Measurements from ENCODE around the gene RNF40.

DNA sequence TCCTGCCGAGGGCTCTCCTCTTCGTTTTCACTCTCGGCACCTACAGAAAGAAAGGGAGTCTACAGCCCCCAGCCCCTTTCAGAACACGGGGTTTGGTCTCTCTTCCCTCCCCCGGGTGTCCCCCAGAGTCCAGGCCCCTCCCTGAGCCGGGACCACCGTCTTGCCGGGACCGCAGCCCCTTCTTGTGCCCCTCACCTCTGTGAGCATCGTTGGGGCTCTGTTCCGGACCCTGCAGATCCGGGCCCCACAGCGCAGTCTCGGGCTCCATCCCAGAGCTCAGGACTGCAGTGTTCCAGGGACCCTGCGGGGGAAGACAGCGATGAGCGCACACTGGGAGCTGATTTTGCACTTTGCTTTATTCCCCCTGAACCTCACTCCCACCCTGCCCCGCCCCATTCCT lies 22.1 kb downstream of the RNF40 start:
- TF ChIP-seq, protein P1, sequence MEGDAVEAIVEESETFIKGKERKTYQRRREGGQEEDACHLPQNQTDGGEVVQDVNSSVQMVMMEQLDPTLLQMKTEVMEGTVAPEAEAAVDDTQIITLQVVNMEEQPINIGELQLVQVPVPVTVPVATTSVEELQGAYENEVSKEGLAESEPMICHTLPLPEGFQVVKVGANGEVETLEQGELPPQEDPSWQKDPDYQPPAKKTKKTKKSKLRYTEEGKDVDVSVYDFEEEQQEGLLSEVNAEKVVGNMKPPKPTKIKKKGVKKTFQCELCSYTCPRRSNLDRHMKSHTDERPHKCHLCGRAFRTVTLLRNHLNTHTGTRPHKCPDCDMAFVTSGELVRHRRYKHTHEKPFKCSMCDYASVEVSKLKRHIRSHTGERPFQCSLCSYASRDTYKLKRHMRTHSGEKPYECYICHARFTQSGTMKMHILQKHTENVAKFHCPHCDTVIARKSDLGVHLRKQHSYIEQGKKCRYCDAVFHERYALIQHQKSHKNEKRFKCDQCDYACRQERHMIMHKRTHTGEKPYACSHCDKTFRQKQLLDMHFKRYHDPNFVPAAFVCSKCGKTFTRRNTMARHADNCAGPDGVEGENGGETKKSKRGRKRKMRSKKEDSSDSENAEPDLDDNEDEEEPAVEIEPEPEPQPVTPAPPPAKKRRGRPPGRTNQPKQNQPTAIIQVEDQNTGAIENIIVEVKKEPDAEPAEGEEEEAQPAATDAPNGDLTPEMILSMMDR (IDR thresholded peaks at IDR 0.05 in 2 of 3, conservative IDR thresholded peaks at IDR 0.05 in 1 of 3; ENCODE audit: borderline replicate concordance in 1 of 3, insufficient read depth in 1 of 3, low read depth in 2 of 3, low read length in 2 of 3) = no peak
- TF ChIP-seq, protein P2, sequence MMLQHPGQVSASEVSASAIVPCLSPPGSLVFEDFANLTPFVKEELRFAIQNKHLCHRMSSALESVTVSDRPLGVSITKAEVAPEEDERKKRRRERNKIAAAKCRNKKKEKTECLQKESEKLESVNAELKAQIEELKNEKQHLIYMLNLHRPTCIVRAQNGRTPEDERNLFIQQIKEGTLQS (IDR thresholded peaks at IDR 0.05) = no peak
- TF ChIP-seq POLR2A (IDR thresholded peaks at IDR 0.05; ENCODE audit: borderline replicate concordance, extremely low read depth, insufficient read depth, insufficient read length) = no peak
- TF ChIP-seq YY1 (IDR thresholded peaks at IDR 0.05; ENCODE audit: extremely low read depth, insufficient replicate concordance, low read depth, low read length) = no peak
